G401.6 (cell line): ENCODE data around the gene EYA4.

Source experiments
- FAIRE-seq: peaks from 2 replicates; lab custom pipeline; 2012; peaks lifted over from hg19 to GRCh38; lab: Jason Lieb, UNC

The EYA4 gene

DNA sequence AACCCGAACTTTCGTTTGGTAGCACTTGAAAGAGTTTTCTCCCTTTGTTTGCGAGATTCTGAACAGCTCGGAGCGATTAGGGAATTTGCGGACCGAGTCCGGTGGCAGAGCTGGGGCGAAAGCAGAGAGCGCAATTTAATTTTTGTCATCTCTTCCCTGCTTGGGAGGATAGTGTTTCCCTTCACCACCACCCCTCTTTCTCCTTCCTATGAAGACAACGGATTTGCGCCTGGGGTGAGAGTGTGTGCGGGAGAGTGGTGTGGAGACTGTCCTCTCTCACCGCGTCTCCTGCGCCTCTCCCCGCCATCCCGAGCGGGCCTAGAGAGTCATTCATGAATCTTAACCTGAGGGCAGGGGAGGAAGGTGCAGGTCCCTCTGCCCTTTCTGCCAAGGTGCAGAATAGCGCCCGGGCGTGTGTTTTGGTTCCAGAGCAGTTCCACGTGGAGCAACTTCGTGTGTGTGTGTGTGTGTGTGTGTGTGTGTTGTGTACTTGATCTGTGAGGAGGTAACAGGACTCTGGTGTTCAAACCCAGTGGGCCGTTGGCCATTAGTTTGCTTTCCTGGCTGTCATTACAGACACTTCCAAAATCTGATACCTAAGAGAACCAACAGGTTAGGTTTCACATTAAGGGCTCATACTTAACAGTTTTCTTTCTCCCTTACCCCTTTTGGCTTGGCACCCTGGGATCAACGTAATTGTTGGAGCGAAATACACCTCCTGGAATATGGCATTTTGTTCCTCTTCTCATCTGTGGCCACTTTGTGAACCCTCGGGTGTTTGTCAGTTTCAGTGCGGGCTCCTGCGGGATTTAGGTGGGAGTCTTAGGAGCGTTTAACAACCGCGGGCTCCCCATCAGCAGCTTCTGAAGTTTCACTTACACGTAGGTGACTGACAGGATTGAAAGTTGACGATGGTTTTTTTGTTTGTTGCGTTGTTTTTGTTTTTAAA, 1.8 kb downstream of the EYA4 start:
- no peak for FAIRE-seq

DNA sequence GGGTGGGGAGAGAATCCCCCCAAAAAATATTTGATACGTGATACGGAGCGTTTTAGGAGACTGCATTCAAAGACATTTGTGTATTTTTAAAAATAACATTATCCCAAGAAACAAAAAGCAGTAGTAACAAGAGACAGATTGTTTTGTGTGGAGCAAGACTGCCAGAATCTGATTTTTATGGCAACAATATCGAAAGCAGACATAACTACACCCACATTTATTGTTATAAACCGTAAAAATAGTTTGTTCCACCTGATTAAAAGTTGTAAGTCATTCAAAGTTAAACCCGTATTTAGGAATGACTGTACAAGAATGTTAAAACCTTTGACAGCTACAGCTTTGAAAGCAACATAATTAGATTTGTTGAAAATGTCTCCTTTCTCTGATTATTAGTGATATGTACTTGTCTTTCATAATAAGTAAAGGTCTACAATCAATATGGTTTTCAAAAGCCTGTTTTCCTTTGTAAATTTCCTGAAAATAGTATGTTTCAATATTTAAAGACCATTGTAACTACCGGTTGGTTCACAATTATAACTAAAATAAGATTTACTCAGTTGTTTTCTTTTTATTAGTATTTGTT, 2.7 kb downstream of the EYA4 start:
- no peak for FAIRE-seq

DNA sequence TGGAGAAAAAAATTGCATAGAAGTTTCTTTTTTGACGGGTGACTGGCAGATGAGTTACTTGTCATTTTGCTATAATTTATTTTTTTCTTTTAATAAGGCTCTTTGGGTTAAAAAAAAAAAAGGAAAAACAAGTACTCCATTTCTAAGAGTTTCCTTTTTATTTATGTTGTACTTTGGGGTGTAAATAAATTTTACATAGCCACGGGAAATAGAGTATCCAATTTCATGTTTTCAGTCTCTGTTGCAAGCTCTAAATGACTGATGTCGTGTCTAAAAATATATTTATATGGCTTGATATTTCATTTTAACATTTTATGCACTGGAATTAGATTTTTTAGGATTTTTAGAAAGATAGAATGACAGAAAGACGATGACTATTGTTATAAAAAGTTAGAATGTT, 3.4 kb downstream of the EYA4 start:
- FAIRE-seq, result no peak

DNA sequence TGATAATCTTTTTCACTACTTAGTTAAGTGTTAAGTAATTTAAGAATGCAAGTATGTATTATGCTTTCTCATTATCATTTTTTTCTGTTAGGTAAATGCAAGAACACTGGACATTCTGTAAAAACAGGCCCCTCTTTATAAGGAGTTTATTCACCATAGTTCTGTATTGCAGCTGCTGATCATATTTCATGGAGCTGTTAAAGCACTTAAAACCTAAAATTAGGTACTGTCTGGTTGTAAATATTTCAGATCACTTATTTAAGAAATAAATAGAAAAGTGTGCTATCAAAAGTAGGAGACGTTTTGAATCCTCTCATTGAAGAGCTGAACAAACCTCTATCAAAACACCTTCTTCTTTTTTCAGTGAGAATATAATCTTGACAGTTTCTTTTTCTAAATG, 3.9 kb downstream of the EYA4 start:
- no peak for FAIRE-seq

DNA sequence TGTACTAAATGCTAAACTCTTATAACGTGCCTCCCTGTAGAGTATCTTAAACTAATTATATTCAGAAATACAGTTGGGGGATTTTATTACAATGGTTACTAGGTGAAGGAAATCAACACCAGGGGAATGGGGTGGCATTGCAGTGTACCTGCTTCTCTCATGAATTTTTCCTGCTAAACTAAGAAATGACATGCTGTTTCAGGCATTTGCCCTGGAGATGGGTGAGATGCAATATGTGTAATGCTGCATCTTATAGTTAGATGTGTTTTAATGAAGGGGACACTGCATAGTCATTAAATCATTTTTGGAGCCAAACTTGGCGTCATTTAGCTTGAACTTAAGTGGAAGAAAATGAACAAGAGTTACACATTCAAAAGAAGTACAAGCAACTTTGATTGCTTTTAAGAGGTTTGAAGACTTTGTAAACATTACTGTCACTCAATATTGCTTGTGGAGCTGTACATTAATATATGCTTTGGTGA, 4.3 kb downstream of the EYA4 start:
- FAIRE-seq, result no peak

DNA sequence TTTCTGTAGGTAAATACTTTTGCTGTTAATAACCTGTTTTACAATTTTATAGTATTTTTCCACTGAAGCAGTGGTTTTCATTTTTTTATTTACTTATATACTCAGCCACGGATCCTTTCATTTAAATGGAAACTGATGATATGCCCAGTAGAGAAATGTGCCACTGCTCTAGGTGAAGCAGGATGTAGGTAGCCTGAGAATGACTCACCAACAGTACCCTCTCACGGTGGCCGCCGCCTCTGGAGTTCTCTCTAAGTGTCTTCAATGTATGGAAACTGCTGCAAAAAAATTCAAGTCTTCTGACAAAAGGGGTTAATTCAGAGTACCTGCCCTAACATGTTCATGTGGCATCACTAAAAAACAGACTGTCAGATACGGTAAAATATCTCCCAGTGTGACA, 6.4 kb downstream of the EYA4 start:
- FAIRE-seq, result no peak

DNA sequence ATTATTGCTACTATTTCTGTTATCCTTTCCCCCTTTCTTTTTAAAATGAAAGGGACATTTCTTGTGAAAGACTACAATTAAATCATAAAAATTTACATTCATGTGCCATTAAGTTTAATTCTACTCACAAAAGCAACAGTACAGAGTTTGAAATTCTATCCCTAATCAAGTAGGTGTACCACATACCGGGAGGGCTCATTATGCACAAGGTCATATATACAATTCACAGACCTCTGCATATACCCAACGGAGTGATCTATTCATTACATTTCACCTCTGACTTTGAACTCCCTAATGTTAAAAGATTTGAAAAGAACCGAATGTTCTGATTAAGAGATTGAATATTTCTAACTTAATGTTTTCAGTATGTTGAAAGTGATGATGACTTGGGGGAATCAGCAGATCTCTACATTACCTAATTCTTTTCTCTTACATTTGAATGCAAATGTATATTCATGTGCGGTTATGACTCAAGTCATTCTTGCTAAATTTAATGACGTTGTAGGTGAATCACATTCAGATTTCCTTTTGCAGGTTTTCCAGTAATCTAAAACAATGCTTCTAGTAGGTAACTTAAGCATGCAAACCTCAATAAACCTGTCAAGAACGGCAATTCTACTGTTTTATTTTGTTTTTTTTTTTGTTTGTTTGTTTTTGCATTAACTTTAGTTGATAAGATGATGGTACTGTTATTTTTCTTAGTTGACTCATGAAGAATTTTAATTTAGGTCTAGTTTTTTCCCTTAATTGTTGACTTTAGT, 7.3 kb downstream of the EYA4 start:
- no peak for FAIRE-seq

DNA sequence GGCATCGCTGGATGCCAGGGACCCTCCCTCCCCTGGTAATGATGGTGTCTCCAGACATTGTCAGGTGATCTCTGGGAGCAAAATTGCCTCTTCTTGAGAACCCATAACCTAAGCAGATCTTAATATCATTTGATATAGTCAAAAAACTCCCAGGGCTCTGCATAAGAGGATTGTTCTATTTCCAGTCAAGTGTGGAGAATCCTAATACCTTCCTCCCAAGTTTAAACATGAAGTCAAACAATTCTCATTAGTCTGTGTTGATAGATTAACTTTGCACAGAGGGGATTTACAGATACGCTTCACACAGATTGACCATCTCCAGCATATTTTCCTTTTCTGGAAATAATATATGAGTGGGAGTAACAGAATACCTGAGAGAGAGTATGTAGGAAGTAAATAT, 10.5 kb downstream of the EYA4 start:
- no peak for FAIRE-seq

DNA sequence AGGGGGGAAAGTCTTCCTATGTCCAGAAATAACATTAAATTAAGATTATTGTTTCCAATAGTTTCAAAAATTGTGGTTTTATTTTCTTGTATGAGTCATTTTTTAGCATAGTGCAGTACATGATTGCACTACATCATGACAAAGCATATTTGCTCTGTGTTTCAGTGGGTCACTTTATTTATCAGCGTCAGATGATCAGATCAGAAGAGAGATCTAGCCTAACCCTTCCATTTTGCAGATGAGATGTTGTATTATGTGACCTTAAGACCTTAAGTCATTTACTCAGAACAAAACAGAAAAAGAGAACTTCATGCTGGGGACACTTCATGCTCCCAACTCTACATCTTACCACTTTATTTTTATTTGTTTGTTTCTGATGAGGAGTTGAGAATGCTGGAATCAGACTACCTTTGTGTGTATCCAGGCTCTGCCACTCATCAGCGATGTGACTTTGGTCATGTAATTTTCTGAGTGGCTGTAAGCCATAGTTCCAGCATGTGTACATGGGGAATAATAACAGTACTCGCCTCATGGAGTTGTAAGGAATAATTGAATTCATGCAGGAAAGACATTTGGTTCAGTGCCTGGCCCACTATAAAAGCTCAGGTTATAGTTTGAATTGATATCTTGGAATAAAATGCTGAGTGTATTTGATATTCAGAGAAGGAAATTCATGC, 13.5 kb downstream of the EYA4 start:
- no peak for FAIRE-seq

DNA sequence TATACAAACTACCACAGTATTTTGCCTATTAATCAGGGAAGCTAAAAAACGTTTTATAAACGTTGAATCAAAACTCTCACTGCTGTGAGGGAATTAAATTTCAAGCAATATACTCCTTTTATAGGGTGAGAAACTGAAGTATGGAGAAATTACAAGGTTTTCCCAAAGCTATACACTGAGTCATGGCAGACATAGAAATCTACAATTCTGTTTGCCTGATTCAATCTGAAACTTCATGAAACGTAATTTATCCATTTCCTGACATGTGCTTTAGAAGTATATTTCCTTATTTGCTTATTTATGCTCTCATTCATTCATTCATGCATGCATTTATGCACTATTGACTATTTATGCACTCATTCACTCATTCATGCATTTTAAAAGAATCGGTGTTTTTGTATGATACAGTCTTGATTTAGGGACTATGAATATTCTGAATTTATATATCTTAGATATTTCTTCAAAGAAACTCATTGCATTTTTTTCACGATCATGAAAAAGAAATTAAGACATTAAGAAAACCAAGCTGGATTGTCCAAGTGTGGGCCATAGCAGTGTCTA, 16.5 kb downstream of the EYA4 start:
- no peak for FAIRE-seq

DNA sequence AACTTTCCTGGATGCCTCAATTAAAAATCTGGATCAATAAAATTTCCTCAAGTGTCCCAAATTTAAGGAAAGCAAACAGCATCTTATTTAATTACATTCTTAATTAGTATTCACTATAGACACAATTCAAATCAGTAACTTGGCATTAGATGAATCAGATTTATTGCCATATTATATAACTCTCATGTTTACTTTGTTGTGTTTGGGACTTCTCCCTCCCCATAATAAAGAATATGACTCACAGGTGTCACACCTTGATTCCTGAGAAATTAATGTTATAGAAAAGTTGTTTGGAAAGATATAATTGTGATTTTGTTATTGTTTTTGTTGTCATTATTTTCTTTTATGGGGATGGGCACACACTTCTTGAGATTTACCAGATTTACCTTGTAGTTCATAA, 18.4 kb downstream of the EYA4 start:
- FAIRE-seq, result no peak

DNA sequence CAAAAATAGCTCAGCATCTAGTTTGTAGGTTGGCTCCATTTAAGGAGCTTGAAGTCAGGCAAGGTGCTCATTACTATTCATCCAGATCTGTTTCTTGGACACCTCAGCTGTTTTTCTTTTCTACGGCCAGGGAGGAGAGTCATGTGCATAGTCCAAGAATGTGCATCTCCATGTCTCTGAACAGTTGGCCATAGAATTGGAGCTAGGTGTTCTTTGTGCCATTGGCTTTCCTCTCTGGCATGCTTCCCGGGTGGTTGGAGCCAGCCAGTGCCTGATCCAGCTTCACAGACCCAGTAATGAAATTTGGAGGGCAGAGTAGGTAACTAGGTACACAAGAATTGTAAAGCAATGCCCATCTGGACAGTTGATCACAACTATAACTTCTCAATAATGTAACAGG, 21.6 kb downstream of the EYA4 start:
- FAIRE-seq, result no peak

DNA sequence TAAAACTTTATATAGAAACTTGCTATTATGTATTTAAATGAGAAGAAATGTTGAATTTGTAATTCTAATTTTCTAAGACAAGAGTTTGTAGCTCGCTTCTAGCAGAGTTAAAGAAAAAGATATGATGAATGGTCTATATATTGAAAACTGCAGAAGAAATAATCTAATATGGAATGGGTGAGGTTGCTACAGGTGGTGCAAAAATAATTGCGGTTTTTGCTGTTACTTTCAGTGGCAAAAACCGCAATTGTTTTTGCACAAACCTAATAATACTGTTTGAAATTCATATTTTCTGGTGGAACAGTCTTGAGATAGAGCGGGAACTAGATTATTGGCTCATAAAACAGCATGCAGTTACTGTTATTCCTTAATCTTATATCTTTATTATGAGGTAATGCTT, 23.9 kb downstream of the EYA4 start:
- no peak for FAIRE-seq

DNA sequence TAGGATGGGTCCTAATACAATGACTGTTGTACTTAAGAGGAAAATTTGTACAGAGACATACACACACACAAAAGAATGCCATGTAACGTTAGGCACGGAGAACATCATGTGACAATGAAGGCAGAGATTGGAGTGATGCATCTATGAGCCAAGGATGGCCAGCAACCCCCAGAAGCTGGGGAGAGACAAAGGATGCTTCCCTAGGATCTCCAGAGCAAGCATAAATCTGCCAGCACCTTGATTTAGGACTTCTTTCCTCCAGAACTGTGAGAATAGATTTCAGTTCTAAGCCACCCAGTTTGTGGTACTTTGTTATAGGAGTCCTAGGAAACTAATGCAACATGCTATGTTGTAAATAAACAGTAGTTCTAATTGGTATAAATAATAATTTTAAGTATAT, 25.0 kb downstream of the EYA4 start:
- FAIRE-seq, result no peak

DNA sequence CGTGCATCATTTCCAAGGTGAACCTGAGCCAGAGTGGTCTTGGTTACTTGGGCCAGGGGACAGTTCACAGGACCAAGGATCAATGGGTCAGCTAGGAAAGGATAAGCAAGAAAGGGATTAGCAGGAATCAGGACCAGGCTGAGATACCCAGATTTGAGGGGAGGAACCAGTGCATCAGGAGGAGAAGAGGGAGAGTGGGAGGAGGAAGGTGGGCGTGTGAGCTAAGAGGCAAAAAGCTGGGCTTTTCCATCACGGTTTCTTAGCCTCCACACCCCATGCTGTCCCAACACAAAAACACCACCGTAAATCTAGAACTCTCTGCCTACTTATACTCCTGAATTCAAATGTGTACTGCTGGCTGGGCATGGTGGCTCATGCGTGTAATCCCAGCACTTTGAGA, 27.5 kb downstream of the EYA4 start:
- no peak for FAIRE-seq

DNA sequence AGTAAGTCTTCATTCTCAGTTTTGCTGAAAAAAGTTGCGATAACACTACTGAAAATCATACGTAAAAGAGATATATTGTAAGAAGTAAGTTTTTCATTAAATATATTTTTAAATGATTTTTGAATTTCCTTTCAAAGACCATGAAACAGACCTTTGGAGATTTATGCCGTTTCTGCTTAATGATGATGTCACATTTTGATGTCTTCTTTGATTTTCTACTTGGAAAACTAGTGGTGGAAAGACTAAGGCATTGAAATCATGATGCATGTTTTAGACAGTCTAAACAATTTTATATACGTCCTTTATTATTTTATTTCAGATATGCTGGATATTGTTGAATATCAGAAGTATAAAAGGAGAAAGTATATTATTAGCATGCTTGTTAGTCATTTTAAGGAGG, 33.7 kb downstream of the EYA4 start:
- FAIRE-seq, result no peak

DNA sequence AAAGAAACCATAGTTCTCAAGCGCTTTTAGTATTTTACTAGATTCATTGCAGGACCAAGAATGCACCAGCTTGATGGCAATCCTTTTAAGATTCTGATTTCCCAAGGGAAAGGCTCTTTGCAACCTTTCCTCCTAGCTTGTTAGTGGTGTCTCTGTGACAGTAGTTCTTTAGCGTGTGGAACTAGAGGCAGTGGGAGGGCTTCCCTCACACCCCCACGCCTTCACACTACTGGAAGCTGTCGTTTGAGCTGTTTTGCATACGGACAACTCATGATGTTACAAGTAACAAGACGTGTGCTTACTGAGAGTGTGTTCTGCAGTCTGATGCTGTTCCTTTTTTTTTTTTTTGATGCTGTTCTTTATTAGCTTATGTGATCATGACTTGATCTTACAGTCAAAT, 34.1 kb downstream of the EYA4 start:
- FAIRE-seq, result no peak

DNA sequence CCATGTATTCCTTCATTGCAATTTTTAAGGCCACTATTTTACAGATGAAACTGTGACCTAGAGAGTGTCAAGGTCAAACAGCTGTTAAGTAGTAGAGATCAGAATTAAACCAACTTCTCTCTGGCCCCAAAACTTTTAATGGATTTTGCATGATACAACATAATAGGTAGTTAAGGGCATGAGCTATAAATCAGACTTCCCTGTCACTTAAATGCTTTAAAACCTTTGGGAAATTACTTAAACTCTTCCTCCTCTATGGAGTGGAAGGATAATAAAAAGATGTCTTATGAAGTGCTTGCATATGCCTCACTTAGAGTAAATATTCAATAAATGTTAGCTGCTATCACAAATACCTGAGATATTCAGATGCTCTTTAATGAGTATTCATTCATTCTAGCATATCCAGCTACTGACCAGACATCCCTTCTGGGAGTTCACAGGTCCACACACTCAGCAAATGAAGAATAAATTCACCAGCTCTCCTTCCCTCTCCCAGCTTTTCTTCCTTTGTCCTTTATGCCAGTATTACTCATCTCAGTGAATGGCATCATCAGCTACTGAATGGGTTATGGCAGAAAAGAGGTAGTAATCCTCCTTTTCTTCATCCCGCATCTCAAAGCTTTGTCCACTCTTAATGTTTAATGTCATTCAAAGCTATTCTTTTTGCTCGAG, 36.2 kb downstream of the EYA4 start:
- no peak for FAIRE-seq

DNA sequence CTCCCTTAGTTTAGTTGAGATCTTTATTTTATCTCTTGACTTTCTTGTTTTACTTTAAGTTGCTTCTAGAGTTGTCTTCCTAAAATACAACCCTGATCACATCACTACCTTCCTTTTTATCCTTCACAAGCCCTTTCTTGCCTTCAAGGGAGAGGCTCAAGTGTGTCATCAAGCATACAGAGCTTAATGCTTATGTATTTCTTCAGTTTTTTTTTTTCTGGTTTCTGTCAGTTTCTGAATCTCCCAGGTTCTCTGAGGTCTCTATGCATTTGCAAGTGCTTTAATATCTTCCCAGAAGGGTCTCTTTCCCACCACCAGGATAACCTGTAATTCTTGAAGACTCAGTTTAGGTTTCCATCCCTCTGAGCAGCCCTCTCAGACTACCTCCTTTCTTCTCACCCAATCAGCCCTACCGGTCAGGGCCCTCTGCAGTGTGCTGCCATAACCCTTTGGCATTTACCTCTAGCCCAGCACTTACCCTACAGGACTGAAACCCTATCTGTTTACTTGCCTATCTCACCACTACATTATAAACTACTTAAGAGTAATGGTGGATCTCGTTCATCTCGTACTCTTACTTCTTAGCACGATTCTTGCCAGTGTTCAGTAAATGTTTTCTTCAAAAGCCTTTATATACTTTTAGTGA, 36.9 kb downstream of the EYA4 start:
- no peak for FAIRE-seq

DNA sequence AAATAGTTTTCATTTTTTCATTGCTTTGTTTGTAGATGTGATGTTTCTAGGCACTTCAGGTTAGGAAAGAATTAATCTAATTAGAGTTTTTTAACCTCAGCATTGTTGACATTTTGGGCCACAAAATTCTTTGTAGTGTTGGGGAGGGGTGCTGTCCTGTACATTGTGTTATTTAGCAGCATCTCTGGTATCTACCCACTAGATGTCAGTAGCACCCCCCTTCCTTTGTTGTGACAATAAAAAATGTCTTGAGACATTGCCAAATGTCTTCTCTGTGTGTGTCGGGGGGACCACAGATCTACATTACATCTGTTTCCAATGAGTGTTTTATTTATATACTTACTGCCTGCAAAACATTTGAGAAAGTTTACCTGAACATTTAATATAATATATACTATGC, 45.6 kb downstream of the EYA4 start:
- FAIRE-seq, result no peak

DNA sequence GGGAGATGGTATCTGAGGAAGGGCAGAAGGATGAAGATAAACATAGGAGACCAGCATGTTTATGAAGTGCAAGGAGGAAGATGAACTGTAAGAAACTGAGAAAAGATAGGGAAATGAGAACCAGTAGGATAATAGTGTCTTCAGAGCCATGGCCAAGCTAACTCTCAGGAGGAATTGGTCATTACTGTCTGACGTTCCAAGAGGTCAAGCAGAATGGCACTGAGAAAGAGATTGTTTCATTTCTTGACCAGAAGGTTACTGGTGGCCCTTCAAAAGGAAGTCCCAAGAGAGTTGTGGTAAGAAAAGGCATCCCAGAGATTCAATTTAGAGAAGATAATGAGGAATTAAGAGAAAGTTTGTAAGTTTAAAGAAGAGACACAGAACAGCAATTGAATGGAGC, 47.5 kb downstream of the EYA4 start:
- no peak for FAIRE-seq
